K562 (cell line): ENCODE data around the gene FAM174B. TPM values are rescaled to one million over a fixed set of nuclear protein-coding genes. Genes with fewer than 3 reads are reported as not detected.

ENCODE experiments used
- HNRNPK ChIP-seq: fragments of 200-400 bp; formaldehyde crosslinking; IDR thresholded peaks from one replicate; pipeline ENCODE4 v1.6.1; 2018; ENCODE audit warnings: mild to moderate bottlenecking, low read depth, low read length; ENCODE audit not compliant: poor library complexity, severe bottlenecking
- KHSRP ChIP-seq: fragments of 450-650 bp; IDR thresholded peaks from 2 replicates; pipeline ENCODE4 v1.6.1; 2017
- NRF1 ChIP-seq, 2 experiments: fragments of 450-650 bp; IDR thresholded peaks in 1 of 2; conservative IDR thresholded peaks in 1 of 2; 2 replicates each; pipeline ENCODE4 v1.6.1; 2014; ENCODE audit warnings: mild to moderate bottlenecking in 2 of 2
- PRPF4 ChIP-seq: fragments of 200-400 bp; formaldehyde crosslinking; IDR thresholded peaks from one replicate; pipeline ENCODE4 v1.6.1; 2017; ENCODE audit warnings: low read length, low read depth, mild to moderate bottlenecking; ENCODE audit not compliant: insufficient read depth, poor library complexity, severe bottlenecking
- TEAD4 ChIP-seq, 2 experiments: sonication (generic) in 1 of 2; formaldehyde crosslinking in 1 of 2; IDR thresholded peaks; 2 replicates each; pipeline versions ENCODE4 v1.6.1 to v1.8.0; 2012 to 2022; ENCODE audit warnings: borderline replicate concordance in 1 of 2, inconsistent platforms in 1 of 2, low read length in 1 of 2, mild to moderate bottlenecking in 1 of 2, missing genetic modification reagents in 1 of 2
- USF1 ChIP-seq: sonication (generic); formaldehyde crosslinking; IDR thresholded peaks from 2 replicates; pipeline ENCODE4 v1.9.0; 2022; ENCODE audit warnings: mild to moderate bottlenecking, missing genetic modification reagents
- ZNF407 ChIP-seq: fragments of 450-650 bp; IDR thresholded peaks from 2 replicates; pipeline ENCODE4 v1.6.1; 2016; ENCODE audit warnings: low read depth
- polyA plus RNA-seq, 8 experiments: library from polyadenylated mRNA; depleted of rRNA in 4 of 8; stranded (reverse) in 5 of 8; unstranded in 3 of 8; fragments of >200 nt; fragmentation: Nextera tagmentation in 2 of 8; fragmentation: Illumina TruSeq in 1 of 8; extraction: Ambion mirVana in 2 of 8; extraction: Trizol in 1 of 8; gene quantifications; 2 replicates each; pipeline versions ENCODE4 v1.2.1 to v1.2.3, GENCODE V29; 2011 to 2014; ENCODE audit warnings: inconsistent platforms in 1 of 8, missing spikeins in 1 of 8
- total RNA-seq, 7 experiments: library from RNA; depleted of rRNA in 6 of 7; stranded (reverse); fragments of >200 nt in 6 of 7; fragmentation: Illumina TruSeq in 2 of 7; extraction: Trizol in 2 of 7; gene quantifications; 2 replicates each; pipeline versions ENCODE4 v1.2.1 to v1.2.3, GENCODE V29; 2011 to 2021; ENCODE audit warnings: low replicate concordance in 1 of 7

The FAM174B gene
- total and polyA plus RNA-seq, 9 of the 15 experiments (the other 6 are each of a cell fraction or from before 2014, with no cell fraction given): 0.39 to 2.7 (median 1.9) TPM; not detected in 1

- TF ChIP-seq USF1: no peak
- TF ChIP-seq PRPF4: no peak
- no peak for TF ChIP-seq TEAD4 (IDR thresholded peaks at IDR 0.05; ENCODE audit: low read length)
- no peak for TF ChIP-seq TEAD4 (CRISPR knock-in tag; IDR thresholded peaks at IDR 0.05; ENCODE audit: borderline replicate concordance)
- no peak for TF ChIP-seq NRF1 (conservative IDR thresholded peaks at IDR 0.05 in 1 of 2, IDR thresholded peaks at IDR 0.05 in 1 of 2)
- no peak for TF ChIP-seq ZNF407
- TF ChIP-seq KHSRP: no peak
- TF ChIP-seq HNRNPK: no peak
Observed at GRCh38 chr15:92613841-92614240, 41.7 kb downstream of the FAM174B start (continued).
